ENCODE results near the gene RGL3. TPM values are rescaled to one million over a fixed set of nuclear protein-coding genes. Genes with fewer than 3 reads are reported as not detected.

Gene RGL3
- total and polyA plus RNA-seq, 10 of the 15 experiments (the other 5 are each of a cell fraction or from before 2014, with no cell fraction given): not detected

DNA sequence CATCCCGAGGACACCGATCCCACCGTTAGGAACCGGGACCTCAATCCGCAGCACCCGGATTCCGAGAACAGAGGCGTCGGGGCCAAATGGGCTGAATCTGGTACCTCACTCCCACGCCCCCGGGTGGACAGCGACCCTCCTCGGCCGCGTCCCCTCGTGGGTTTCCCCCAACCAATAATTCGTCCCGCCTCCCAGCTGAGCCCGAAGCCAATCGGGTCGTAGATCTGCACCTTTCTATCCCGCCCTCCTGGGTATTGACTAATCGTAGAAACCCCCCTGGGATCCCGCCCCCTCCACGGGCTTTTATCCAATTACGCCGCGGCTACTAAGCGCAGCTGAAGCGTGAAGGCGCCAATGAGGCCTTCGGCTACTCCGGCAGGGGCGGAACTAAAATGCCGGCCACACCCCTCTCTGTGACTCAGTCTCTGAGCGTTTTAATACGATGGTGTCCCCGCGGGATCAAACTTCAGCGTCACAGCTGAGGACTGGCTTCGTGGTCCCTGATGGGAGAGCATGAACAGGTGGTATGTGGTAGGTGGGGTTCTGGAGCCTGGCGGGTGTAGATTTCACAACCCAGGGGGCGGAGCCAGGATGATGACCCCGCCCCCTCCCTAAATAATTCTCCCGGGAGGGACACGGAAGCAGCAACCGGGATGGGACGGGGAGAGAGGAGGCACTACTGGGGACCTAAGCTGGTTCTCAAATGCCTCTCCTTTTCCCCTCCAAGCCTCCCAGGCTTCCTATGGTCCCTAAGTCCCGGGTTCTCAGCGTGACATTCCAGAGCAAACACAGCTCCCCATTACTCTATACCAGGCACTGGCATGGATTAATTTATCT, 72.8 kb downstream of the RGL3 start, which contains the start of the genes CCDC159 and TMEM205 (continued):
- TF ChIP-seq, protein P1, sequence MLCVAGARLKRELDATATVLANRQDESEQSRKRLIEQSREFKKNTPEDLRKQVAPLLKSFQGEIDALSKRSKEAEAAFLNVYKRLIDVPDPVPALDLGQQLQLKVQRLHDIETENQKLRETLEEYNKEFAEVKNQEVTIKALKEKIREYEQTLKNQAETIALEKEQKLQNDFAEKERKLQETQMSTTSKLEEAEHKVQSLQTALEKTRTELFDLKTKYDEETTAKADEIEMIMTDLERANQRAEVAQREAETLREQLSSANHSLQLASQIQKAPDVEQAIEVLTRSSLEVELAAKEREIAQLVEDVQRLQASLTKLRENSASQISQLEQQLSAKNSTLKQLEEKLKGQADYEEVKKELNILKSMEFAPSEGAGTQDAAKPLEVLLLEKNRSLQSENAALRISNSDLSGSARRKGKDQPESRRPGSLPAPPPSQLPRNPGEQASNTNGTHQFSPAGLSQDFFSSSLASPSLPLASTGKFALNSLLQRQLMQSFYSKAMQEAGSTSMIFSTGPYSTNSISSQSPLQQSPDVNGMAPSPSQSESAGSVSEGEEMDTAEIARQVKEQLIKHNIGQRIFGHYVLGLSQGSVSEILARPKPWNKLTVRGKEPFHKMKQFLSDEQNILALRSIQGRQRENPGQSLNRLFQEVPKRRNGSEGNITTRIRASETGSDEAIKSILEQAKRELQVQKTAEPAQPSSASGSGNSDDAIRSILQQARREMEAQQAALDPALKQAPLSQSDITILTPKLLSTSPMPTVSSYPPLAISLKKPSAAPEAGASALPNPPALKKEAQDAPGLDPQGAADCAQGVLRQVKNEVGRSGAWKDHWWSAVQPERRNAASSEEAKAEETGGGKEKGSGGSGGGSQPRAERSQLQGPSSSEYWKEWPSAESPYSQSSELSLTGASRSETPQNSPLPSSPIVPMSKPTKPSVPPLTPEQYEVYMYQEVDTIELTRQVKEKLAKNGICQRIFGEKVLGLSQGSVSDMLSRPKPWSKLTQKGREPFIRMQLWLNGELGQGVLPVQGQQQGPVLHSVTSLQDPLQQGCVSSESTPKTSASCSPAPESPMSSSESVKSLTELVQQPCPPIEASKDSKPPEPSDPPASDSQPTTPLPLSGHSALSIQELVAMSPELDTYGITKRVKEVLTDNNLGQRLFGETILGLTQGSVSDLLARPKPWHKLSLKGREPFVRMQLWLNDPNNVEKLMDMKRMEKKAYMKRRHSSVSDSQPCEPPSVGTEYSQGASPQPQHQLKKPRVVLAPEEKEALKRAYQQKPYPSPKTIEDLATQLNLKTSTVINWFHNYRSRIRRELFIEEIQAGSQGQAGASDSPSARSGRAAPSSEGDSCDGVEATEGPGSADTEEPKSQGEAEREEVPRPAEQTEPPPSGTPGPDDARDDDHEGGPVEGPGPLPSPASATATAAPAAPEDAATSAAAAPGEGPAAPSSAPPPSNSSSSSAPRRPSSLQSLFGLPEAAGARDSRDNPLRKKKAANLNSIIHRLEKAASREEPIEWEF (IDR thresholded peaks at IDR 0.05; ENCODE audit: insufficient replicate concordance, low read depth, low read length): peak; percentile 50
- TF ChIP-seq KAT2A (conservative IDR thresholded peaks at IDR 0.05; ENCODE audit: control insufficient read depth, low read depth, low read length): no peak
- peak in 1 of 2 experiments; percentile 79; a peak in 2 of 4 replicates for TF ChIP-seq CEBPB (IDR thresholded peaks at IDR 0.05; ENCODE audit: borderline replicate concordance in 1 of 2, low read depth in 2 of 2, low read length in 2 of 2)
- TF ChIP-seq IKZF1 (conservative IDR thresholded peaks at IDR 0.05): peak; percentile 65
- peak; percentile 13; the same call in 1 of the 2 replicates for TF ChIP-seq DPF2 (IDR thresholded peaks at IDR 0.05)
- TF ChIP-seq NR2C1 (IDR thresholded peaks at IDR 0.05): no peak
- TF ChIP-seq, protein P2, sequence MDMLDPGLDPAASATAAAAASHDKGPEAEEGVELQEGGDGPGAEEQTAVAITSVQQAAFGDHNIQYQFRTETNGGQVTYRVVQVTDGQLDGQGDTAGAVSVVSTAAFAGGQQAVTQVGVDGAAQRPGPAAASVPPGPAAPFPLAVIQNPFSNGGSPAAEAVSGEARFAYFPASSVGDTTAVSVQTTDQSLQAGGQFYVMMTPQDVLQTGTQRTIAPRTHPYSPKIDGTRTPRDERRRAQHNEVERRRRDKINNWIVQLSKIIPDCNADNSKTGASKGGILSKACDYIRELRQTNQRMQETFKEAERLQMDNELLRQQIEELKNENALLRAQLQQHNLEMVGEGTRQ (IDR thresholded peaks at IDR 0.05; ENCODE audit: borderline replicate concordance, low read depth, low read length): no peak
- TF ChIP-seq CREM (IDR thresholded peaks at IDR 0.05; ENCODE audit: low read depth): peak; percentile 92
- 0 out of 2 replicates have a peak, but pooled peaks have one; percentile 24 for TF ChIP-seq LARP7 (IDR thresholded peaks at IDR 0.05)
- TF ChIP-seq CREB1 (IDR thresholded peaks at IDR 0.05; ENCODE audit: low read depth): peak; percentile 92
- TF ChIP-seq, protein P3, sequence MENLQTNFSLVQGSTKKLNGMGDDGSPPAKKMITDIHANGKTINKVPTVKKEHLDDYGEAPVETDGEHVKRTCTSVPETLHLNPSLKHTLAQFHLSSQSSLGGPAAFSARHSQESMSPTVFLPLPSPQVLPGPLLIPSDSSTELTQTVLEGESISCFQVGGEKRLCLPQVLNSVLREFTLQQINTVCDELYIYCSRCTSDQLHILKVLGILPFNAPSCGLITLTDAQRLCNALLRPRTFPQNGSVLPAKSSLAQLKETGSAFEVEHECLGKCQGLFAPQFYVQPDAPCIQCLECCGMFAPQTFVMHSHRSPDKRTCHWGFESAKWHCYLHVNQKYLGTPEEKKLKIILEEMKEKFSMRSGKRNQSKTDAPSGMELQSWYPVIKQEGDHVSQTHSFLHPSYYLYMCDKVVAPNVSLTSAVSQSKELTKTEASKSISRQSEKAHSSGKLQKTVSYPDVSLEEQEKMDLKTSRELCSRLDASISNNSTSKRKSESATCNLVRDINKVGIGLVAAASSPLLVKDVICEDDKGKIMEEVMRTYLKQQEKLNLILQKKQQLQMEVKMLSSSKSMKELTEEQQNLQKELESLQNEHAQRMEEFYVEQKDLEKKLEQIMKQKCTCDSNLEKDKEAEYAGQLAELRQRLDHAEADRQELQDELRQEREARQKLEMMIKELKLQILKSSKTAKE (IDR thresholded peaks at IDR 0.05; ENCODE audit: low read depth, poor library complexity, severe bottlenecking): no peak
- TF ChIP-seq PAX8 (IDR thresholded peaks at IDR 0.05): no peak
- TF ChIP-seq BRCA1 (IDR thresholded peaks at IDR 0.05; ENCODE audit: low read depth, low read length): no peak
- peak; percentile 51; the same call in 1 of the 2 replicates for TF ChIP-seq TAF1 (IDR thresholded peaks at IDR 0.05; ENCODE audit: borderline replicate concordance, low read depth, low read length)
- no peak for TF ChIP-seq STAT3 (IDR thresholded peaks at IDR 0.05; ENCODE audit: low read depth, low read length)
- peak; percentile 65 for TF ChIP-seq YY1 (IDR thresholded peaks at IDR 0.05; ENCODE audit: low read depth, low read length)
- no peak for TF ChIP-seq RCOR1 (conservative IDR thresholded peaks at IDR 0.05; ENCODE audit: low read depth, low read length)
- peak; percentile 60; the same call in 1 of the 2 replicates for TF ChIP-seq PAX5 (IDR thresholded peaks at IDR 0.05; ENCODE audit: borderline replicate concordance, low read depth, low read length)
- TF ChIP-seq MXI1 (IDR thresholded peaks at IDR 0.05; ENCODE audit: low read depth, low read length): peak; percentile 73; the same call in 1 of the 2 replicates
- peak; percentile 12; the same call in 1 of the 2 replicates for TF ChIP-seq NFYA (IDR thresholded peaks at IDR 0.05; ENCODE audit: borderline replicate concordance, low read depth, low read length)
- TF ChIP-seq SREBF1 (IDR thresholded peaks at IDR 0.05; ENCODE audit: low read length): no peak

Measured in GM12878 (cell line).